Tibial nerve (tissue), 4 donors: ENCODE measurements around the gene EXOC1. TPM values are rescaled to one million over a fixed set of nuclear protein-coding genes. Genes with fewer than 3 reads are reported as not detected.

Source experiments
- DNase-seq, 2 donors: peaks; one replicate each; pipeline ENCODE4 v3.0.0-alpha.2; 2019; ENCODE audit warnings: low spot score in 2 of 2
- H3K27ac ChIP-seq, 4 donors: fragments of 200-600 bp; sonication (generic) in 3 of 4; one replicate each; pipeline ENCODE4 v1.5.1; 2017 to 2019; ENCODE audit warnings: mild to moderate bottlenecking in 1 of 4
- H3K27me3 ChIP-seq, 2 donors: fragments of 200-600 bp; sonication (generic) in 1 of 2; one replicate each; pipeline versions ENCODE4 v1.5.1 to v1.6.0; 2017 to 2019
- H3K36me3 ChIP-seq, 3 donors: fragments of 200-600 bp; sonication (generic); one replicate each; pipeline ENCODE4 v1.5.1; 2018 to 2019
- H3K4me1 ChIP-seq, 4 donors: fragments of 200-600 bp; sonication (generic) in 3 of 4; one replicate each; pipeline ENCODE4 v1.5.1; 2017 to 2019
- H3K4me3 ChIP-seq, 4 donors: fragments of 200-600 bp; sonication (generic) in 3 of 4; one replicate each; pipeline ENCODE4 v1.5.1; 2017 to 2019; ENCODE audit warnings: mild to moderate bottlenecking in 1 of 4, moderate library complexity in 1 of 4
- H3K9me3 ChIP-seq, 4 donors: fragments of 200-600 bp; sonication (generic) in 3 of 4; one replicate each; pipeline ENCODE4 v1.5.1; 2017 to 2019
- CTCF ChIP-seq, 5 experiments: fragments of 200-600 bp in 3 of 5; fragments of 450-650 bp in 2 of 5; sonication (generic) in 3 of 5; IDR thresholded peaks; one replicate each; pipeline ENCODE4 v1.5.1; 2016 to 2019; ENCODE audit warnings: antibody characterized with exemption in 5 of 5, mild to moderate bottlenecking in 3 of 5, moderate library complexity in 2 of 5
- EP300 ChIP-seq, 2 donors: sonication (generic); formaldehyde crosslinking; IDR thresholded peaks; one replicate each; pipeline ENCODE4 v1.6.1; 2017; ENCODE audit warnings: antibody characterized with exemption in 2 of 2, mild to moderate bottlenecking in 1 of 2
- POLR2A ChIP-seq, 2 donors: fragments of 450-650 bp; IDR thresholded peaks; one replicate each; pipeline ENCODE4 v1.6.1; 2017; ENCODE audit warnings: antibody characterized with exemption in 2 of 2, mild to moderate bottlenecking in 2 of 2, moderate library complexity in 2 of 2
- WGBS, 2 donors: methylation state at CpG; one replicate each; pipeline ENCODE4 v1.1.5; 2018; 5-methylcytosine and 5-hydroxymethylcytosine counted together
- total RNA-seq, 4 donors: library from RNA; depleted of rRNA; stranded (reverse); fragments of >200 nt; gene quantifications; one replicate each; pipeline ENCODE4 v1.1.0, GENCODE V29; 2016

The EXOC1 gene
- total RNA-seq, 4 donors from 2014 or later = 32.9 to 49.4 (median 41.4) TPM

DNA sequence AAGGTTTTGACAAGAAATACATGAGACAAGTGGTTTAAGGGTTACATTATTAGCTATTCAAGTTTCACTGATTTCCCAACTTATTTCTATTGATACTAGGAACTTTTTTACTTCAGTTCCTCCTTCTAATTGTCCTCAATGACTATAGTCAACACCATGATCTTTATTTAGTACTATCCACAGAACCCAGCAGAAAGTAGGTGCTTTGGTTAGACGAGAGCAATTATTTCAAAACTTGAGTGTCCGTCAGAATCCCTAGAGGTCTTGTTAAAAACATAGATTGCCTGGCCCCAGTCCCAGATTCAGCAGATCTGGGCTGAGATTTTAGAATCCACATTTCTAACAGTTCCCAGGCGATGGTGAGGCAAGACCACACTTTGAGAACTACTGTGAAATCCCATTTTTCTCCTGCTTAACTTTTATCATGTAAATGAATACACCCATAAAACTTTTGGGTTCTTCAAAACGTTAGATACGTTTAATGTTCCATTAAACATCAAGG lies 17.9 kb downstream of the EXOC1 start:
- H3K4me1 ChIP-seq = peaks cover 0 to 11% (median 0%) of the 10 kb centered on the region in 4 donors
- WGBS, 2 donors = 58 to 62% methylated on average over 5 of the region's 5 CpGs
- H3K36me3 ChIP-seq = peaks cover 0 to 67% (median 11%) of the 10 kb centered on the region in 3 donors
- DNase-seq = no peak
- H3K9me3 ChIP-seq = no peaks in the 10 kb centered on the region
- no peaks in the 10 kb centered on the region for H3K27me3 ChIP-seq
- no peak overlapping the region for H3K27ac ChIP-seq
- H3K4me3 ChIP-seq = no peak overlapping the region
- TF ChIP-seq EP300 (IDR thresholded peaks at IDR 0.05) (no peak), CTCF (IDR thresholded peaks at IDR 0.05) (no peak), POLR2A (IDR thresholded peaks at IDR 0.05) (no peak)

DNA sequence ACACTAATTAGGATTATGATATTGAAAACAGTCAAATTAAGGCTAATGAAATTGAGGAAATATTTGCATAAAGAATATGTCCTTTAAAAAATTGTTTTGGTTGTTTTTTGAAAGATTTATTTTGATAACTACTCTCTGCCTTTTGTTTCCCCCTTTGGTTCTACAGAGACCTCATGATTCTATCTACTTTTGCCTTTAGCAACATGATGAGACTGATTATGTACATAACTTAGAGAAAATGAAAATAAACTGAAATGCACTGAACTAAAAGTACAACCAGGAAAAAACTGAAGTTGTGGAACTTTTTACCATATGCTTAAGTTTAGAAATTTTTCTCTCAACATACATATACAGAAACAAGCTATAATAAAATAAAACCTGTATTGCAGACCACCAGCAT lies 21.4 kb downstream of the EXOC1 start:
- H3K36me3 ChIP-seq = peaks cover 4 to 72% (median 5%) of the 10 kb centered on the region in 3 donors
- H3K4me3 ChIP-seq = no peak overlapping the region
- no peak for DNase-seq
- no peaks in the 10 kb centered on the region for H3K27me3 ChIP-seq
- TF ChIP-seq EP300 (IDR thresholded peaks at IDR 0.05) (no peak), POLR2A (IDR thresholded peaks at IDR 0.05) (no peak), CTCF (IDR thresholded peaks at IDR 0.05) (no peak)
- H3K27ac ChIP-seq = no peak overlapping the region
- no peaks in the 10 kb centered on the region for H3K9me3 ChIP-seq
- H3K4me1 ChIP-seq = no peaks in the 10 kb centered on the region

DNA sequence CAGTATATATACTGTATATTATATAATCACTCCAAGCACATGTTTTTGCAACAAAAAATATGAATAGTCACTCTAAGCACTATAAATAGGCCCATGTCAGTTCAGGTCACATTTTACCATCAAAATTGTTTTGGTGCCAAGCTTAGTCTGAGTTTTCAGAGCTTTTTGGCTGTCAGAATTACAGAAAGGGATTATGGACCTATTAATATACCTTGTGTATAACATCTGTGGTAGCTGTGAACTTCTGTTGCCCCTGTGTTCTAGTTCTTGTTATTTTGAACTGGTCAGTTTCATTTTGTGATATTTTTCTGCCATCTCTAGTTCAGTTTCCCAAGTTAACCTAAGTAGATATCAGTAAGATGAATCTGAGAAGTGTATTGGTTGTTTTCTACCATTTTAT lies 22.9 kb downstream of the EXOC1 start:
- peaks cover 0 to 71% (median 5%) of the 10 kb centered on the region in 3 donors for H3K36me3 ChIP-seq
- no peak overlapping the region for H3K27ac ChIP-seq
- no peak overlapping the region for H3K4me3 ChIP-seq
- TF ChIP-seq EP300 (IDR thresholded peaks at IDR 0.05) = no peak
- no peak for TF ChIP-seq CTCF (IDR thresholded peaks at IDR 0.05)
- no peak for TF ChIP-seq POLR2A (IDR thresholded peaks at IDR 0.05)
- DNase-seq = no peak
- H3K9me3 ChIP-seq = no peaks in the 10 kb centered on the region
- H3K27me3 ChIP-seq = no peaks in the 10 kb centered on the region
- no peaks in the 10 kb centered on the region for H3K4me1 ChIP-seq

GRCh38 chr4:55879224-55879623 lies 25.8 kb downstream of the EXOC1 start:
- H3K27ac ChIP-seq = no peak overlapping the region
- H3K9me3 ChIP-seq = no peaks in the 10 kb centered on the region
- H3K27me3 ChIP-seq = no peaks in the 10 kb centered on the region
- no peak overlapping the region for H3K4me3 ChIP-seq
- TF ChIP-seq EP300 (IDR thresholded peaks at IDR 0.05) = no peak
- no peak for TF ChIP-seq POLR2A (IDR thresholded peaks at IDR 0.05)
- TF ChIP-seq CTCF (IDR thresholded peaks at IDR 0.05) = no peak
- DNase-seq = no peak
- 91 to 97% methylated on average over 3 of the region's 3 CpGs for WGBS, 2 donors
- peaks cover 0 to 63% (median 5%) of the 10 kb centered on the region in 3 donors for H3K36me3 ChIP-seq
- H3K4me1 ChIP-seq = no peaks in the 10 kb centered on the region

DNA sequence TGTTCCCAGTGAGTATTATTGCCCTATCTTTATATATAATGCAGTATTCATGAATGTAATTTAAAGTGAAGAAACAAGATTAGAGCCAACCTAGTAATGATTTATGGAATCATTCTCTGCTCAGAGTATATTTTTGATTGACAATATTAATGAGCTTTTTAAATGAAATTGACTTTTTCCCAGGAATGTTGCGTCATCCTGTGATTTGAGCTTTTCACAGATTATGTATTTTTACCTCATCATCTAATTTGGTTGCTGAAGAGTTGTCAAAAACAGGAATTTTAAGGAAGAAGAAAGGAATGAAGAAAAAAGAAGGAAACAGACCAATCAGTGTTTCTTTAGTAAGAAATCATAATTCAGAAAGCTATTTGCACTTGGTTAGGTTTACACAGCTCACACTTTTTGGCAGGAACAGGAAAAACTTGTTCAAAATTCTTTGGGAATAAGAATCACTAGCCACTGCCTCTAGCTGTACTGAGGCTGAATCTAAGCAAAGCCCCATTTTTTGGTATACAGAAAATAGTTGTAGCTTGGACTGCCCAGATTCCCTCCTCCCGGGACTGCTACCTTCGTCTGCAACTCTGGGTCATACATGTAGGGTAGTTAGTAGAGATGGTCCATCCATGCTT lies 27.3 kb downstream of the EXOC1 start:
- WGBS, 2 donors = 93 to 100% methylated on average over 3 of the region's 3 CpGs
- no peak for DNase-seq
- H3K27ac ChIP-seq = no peak overlapping the region
- H3K4me3 ChIP-seq = no peak overlapping the region
- no peaks in the 10 kb centered on the region for H3K27me3 ChIP-seq
- no peaks in the 10 kb centered on the region for H3K4me1 ChIP-seq
- no peaks in the 10 kb centered on the region for H3K9me3 ChIP-seq
- H3K36me3 ChIP-seq = peaks cover 0 to 58% (median 5%) of the 10 kb centered on the region in 3 donors
- TF ChIP-seq CTCF (IDR thresholded peaks at IDR 0.05) (no peak), EP300 (IDR thresholded peaks at IDR 0.05) (no peak), POLR2A (IDR thresholded peaks at IDR 0.05) (no peak)
